GM19324 (cell line): ENCODE measurements around the gene DPPA3.
"Not testable (repeated sequence)": the region's sequence is repeated elsewhere in the genome, so short reads cannot be mapped to it uniquely, and the experiment has no call there.

ENCODE experiments used
- ATAC-seq: cut with Tn5 transposase; IDR thresholded peaks from one replicate; pipeline ENCODE4 v1.9.1; 2021; ENCODE audit warnings: mild to moderate bottlenecking, moderate library complexity; ENCODE audit not compliant: unreplicated experiment, low FRiP score

Gene DPPA3

DNA sequence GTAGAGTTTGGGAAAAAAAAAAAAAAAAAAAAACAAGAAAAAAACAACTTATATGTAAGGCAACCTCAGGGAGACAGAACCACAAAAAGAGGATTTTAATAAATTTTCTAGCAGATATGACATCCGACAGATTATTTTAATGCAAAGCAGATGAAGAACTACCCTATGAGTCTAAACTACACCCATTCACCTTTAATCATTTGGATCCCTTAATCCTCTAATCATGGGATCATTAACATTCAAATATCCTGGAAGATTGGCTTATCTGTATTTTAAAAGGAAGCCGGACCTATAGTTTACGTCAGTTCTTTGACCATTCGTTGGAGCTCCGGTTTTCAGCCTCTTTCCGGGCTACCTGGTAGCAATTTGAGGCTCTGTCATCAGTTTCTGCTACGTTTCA, at the start of gene DPPA3:
Gene DPPA3, plus strand, starts transcription at position 301 of the 400 bp plus-strand sequence. CDS start 138 bp downstream, outside the sequence.
- ATAC-seq, result no peak

DNA sequence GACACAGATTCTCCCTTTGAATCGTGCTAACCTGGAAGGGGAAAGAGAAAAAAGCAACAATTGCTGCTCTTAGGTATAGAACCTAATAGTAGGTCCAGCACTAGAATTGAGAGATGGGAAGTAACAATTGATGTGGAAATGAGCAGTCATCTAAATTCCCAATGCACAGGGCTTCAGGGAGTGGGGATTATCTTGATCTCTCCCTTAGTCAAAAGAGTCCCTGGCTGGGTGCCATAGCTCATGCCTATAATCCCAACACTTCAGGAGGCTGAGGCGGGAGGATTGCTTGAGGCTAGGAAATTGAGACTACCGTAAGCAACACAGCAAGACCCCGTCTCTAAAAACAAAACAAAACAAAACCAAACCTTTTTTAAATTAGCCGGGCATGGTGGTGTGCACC, 49.5 kb upstream of the DPPA3 start:
- no peak for ATAC-seq

DNA sequence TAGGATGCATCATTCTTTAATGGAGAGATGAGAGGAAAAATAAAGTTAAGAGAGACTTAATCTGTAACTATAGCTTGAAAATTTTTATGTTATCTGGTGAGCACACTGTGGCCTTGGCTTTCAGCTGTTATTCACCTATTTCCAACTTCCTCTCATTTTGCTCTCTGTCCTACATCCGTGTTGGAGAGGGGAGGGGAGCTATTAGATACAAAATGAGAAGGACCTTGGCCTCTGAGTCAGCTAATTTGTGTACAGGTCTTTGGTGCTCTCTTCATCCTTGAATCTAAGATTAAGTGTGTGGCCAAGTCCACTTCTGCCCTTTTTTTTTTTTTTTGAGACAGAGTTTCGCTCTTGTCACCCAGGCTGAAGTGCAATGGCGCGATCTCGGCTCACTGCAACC, 44.6 kb upstream of the DPPA3 start:
- no peak for ATAC-seq

DNA sequence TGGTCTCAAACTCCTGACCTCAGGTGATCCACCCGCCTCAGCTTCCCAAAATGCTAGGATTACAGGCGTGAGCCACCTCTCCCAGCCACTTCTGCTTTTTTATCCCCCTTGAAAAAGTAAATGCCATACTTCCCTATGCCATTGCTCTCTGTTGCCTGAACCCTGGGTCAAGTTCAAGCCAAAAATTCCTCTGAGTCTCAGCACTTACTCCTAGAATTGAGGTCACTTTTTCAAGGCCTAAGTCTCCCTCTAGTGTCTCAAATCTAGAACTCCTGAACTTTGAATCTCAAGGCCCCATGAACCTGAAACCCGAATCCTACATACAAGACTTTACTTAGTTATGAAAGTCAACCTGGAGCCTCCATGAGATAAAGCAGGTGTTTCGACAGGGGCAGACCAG, 44.1 kb upstream of the DPPA3 start:
- ATAC-seq, result no peak

DNA sequence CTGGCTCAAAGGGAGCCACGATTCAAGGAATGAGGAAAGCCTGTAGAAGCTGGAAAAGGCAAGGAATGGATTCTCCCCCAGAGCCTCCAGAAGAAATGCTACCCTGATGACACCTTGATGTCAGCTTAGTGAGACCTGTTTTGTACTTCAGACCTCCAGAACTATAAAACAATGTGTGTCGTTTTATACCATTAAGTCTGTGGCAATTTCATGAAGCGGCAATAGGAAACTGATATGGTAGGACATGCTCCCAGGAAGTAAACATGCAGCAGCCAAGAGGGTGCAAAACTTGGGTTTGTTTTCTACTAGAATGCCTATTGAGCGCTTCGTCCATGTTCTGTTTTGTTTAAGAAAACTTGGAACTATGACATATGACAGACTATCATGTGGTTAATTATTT, 43.1 kb upstream of the DPPA3 start:
- no peak for ATAC-seq

DNA sequence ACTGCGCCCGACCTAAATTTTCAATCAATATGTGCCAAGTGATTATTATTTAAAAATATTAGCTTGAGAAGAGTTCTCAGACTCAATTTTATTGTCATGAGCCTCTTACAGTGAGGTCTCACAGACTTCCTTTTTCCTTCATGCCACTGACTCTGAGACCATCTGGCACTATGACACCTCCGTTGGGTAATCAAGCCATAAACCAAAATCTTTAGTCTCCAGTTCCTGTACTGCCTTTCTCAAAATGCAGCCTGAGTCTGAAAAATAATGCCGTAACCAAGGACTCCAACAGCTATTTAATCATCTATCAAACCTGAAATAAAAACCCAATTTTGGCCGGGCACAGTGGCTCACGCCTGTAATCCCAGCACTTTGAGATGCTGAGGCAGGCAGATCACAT, 35.8 kb upstream of the DPPA3 start:
- ATAC-seq, result not testable (repeated sequence)

DNA sequence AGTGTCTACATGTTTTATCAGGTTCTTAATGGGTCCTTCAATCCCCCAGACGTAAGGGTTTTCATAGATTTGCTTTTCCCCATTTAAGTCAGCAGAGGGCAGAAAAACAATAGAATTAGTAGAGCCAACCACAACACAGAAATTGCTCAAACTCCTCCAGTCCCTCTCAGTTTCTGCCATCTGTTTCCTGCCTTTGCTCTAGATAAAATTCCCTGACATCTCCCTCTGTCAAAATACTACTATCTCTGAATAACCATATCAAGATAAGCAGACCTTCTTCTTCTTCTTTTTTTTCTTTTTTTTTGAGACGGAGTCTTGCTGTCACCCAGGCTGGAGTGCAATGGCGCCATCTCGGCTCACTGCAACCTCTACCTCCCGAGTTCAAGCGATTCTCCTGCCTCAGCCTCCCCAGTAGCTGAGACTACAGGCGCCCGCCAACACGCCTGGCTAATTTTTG, 33.8 kb upstream of the DPPA3 start:
- ATAC-seq, result not testable (repeated sequence)

DNA sequence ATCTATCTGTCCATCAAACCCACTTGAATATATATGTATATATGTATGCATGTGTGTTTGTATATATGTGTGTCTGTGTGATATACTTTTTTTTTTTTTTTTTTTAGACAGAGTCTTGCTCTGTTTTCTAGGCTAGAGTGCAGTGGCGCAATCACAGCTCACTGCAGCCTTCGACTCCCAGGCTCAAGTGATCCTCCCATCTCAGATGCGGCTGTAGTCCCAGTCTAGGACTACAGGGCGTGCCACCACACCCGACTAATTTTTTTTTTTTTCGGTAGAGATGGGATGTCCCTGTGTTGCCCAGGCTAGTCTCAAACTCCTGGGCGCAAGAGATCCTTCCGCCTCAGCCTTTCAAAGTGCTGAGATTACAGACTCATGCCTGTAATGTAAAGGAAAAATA, 32.5 kb upstream of the DPPA3 start:
- no peak for ATAC-seq

DNA sequence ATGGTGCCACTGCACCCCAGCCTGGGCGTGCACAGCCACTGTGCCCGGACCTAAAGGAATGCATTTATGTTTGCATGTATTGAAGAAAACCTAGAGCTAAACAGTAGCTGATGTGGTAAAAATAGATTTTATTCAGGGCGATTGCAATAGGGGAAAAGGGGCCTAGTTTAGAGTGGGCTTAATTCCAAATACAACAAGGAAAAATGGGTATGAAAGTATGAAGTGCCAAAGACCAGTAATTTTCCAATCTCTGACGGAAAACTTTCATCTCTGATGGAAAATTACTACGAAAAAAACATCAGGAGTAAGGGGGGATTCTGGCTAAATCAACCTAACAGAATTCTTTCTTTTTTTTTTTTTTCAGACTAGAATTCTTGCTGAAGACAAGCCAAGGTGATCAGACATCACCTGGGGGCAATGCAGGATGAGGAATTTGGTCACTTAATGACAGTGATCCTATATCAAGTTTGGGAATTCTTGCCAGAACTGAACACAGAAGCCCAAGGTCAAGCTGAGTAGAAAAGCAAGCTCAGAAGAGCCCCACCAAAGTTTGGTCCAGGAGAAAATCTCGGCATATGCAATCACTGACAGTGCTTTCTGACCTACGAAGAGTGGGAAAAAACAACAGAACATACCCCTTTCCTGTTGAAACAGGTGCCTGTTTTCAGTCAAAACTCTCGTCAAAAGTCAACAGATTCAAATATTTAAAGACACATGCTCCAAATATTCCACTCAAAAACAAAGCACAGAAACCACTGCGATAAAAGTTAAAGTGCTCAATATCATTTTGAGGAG, 31.8 kb upstream of the DPPA3 start:
- no peak for ATAC-seq

DNA sequence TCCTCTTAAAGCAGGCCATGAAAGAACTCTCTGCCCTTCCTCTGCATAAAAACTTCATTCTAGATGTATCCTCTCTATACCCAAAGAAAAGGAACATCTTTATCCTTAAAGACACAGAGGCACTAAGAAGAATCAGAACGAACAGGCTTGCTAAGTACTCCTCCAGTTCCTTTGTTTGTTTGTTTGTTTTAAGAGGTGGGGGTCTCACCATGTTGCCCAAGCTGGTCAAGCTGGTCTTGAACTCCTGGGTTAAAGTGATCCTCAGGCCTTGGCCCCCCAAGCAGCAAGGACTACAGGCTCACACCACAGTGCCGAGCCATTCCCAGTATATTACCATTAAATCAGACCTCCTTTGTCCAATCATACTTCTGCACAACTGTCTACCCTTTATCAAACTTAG, 29.7 kb upstream of the DPPA3 start:
- no peak for ATAC-seq

DNA sequence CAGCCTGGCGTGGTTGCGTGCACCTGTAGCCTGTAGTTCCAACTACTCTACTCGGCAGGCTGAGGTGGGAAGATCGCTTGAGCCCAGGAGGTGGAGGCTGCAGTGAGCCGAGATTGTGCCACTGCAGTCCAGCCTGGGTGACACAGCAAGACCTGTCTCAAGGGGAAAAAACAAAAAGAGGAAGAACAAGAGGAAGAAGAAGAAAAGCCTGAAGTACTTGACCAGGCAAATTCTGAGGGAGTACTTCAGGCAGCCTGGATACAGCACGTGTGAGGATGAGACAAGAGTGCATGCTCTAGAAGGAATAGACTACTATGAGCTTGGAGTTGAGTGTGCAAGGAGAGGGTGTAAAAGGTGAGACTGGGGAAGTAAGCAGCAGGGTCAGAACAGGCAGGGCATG, 17.4 kb upstream of the DPPA3 start:
- no peak for ATAC-seq

DNA sequence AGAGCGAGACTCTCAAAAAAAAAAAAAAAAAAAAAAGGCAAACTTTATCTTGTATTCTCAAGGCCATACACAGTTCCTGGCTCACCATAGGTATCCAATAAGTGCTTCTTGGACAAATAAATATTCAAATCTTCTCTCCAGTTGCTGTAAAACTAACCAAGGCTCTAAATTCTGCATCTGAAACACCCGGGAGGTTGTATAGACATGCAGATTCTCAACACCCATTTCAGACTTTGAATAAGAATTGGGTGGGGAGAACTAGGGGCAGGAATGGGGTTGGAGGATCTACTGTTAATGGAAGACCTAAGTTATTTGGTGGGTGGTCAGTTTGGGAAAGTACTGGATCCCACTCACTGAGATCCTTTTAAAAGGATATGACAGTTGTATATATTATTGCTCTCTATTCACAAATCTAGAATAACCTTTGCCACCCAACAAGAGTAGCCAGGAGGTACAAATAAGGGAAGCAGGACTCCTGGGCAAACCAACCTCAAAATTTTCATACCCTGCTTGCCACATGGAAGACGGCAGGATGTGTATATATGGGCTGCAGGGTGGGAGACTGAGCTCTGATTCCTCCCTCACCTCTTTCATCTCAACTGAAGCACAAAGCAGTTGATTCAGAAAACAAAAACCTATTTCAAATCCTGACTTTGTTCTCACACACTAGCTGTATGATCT, 16.5 kb upstream of the DPPA3 start:
- ATAC-seq, result no peak

DNA sequence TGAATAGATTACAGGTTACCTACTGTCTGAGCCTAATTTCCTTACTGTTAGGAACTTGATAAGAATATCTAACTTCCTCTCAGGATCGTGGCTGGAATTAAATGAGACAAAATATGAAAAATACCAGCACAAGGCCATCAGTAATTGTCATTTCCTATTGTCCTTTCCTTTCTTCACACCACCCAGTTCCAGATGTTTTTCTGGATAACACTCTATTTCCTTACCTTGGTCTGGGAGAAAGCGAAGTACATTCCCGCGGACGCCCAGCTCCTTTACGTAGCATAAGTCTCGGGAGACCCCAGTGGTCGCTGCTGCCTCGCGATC, 16.0 kb upstream of the DPPA3 start:
- no peak for ATAC-seq

DNA sequence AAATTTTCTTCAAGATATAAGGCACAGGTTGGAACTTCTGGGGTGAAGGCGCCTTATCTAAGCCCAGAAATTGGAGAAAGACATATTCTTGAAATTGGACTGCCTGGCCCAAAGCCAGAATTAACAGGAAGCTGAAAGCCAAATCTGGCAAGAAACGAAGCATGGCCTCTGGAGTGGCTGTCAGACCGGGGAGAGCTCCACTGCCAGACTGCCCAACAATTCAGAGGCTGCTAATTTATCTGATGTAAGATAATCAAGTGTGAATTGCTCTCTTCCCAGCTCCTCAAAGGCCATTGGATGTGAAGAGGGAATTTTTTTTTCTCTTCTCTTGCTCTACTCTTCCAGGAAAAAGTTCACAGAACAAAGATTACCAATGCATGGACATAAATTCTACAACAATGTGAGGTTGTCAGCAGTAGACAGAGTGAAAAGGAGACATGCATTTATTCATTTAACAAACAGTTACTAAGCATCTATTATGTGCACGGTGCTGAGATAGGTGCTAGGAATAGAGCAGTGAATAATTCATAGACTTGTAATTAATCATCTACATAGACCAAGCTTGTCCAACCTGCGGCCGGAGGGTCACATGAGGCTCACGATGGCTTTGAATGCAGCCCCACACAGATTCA, 15.6 kb upstream of the DPPA3 start, which contains the start of gene GDF3:
Gene GDF3, minus strand, starts transcription at position 210 of the 632 bp plus-strand sequence. Its CDS starts 47 bp downstream, at position 163.
- ATAC-seq, result no peak

DNA sequence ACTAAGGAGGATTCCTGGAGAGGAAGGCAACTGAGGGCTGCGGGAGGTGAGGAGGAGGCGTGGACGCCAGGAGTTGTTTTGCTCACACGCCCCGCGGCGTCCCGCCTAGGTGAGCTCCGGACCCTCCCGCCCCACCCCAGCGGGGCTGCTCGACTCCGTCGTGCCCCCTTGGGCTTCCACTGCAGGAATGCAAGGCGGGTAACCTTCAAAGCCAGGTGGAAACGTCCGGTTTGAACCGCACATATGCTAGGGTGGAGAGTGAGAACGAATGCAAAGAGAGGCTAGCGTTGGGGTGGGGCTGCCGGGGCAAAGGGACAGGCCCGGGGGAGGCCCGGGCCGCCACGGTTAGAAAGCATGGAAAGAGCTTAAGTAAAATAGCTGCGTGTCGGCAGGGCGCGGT, 5.4 kb upstream of the DPPA3 start:
- ATAC-seq, result no peak

DNA sequence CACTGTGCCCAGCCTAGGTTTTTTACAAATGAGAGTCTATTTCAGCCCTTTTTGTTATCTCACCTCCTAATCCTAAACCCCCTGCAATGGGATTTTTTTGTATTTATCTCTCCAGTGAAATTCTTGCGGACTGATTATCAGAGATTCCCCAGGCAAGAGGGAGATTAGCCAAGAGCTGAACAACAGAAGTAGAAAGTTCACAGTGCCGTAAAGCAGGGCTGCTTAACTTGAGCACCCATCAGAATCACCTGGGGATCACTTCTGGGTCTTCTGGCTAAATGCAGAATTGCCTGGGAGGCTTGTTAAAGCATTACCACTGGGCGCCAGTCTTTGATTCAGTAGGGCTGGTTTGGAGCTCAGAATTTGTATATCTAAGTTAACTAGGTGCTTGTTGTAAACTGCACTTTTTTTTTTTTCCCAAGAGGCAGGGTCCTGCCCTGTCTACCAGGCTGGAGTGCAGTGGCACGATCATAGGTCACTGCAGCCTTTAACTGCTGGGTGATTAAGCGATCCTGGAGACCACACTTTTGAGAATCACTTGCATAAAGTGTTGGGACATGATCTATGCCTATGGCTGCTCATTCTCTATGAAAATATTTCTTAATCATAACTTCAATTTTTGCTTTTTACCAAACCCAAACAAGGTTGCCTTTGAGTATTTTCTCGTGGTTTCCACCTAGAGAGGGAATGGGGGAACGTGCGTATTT, 1.1 kb upstream of the DPPA3 start:
- no peak for ATAC-seq

DNA sequence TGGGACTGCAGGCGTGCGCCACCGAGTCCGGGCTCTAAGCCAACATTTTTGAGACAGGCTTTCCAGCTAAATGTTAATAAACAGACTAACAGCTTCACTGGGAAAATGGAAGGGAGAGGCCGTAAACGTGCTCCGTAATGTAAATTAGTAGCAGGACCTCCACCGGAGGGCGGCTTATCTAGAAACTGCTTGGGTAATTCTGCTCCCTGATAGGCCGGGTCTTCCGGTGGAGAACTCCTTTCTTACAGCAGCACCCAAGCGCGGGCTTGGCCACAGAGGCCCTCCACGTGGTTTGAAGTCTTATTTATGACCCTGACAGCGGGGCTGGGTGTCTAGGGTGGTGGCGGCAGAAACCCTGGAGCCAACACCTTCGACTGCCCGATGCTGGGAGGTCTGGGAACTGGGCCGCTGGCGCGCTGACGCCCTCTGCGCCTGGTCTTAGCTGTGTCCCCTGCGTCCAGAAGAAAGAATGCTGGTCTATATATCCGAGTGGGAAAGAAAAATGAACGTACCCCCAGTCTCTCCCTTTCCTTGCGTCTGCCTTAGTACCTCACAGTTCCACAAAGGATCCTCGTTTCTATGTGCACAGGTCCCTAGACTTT, 1.7 kb downstream of the DPPA3 start:
- no peak for ATAC-seq

DNA sequence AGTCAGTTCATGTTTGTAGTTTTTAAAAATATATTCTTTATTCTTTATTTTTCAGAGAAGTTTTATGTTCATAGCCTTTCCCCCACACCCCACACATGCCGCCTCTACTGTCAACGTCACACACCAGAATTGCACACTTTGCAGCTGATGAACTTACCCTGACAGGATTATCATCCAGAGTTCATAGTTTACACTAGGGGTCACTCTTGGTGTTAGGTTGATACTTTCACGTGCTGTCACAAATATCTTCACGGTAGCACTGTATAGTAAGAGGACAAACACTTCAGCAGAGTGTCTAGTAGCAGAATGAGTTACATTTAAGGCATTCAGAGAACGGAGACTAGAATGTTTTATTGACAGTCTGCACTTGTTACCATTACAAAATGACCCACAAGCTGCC, 5.1 kb downstream of the DPPA3 start:
- no peak for ATAC-seq

DNA sequence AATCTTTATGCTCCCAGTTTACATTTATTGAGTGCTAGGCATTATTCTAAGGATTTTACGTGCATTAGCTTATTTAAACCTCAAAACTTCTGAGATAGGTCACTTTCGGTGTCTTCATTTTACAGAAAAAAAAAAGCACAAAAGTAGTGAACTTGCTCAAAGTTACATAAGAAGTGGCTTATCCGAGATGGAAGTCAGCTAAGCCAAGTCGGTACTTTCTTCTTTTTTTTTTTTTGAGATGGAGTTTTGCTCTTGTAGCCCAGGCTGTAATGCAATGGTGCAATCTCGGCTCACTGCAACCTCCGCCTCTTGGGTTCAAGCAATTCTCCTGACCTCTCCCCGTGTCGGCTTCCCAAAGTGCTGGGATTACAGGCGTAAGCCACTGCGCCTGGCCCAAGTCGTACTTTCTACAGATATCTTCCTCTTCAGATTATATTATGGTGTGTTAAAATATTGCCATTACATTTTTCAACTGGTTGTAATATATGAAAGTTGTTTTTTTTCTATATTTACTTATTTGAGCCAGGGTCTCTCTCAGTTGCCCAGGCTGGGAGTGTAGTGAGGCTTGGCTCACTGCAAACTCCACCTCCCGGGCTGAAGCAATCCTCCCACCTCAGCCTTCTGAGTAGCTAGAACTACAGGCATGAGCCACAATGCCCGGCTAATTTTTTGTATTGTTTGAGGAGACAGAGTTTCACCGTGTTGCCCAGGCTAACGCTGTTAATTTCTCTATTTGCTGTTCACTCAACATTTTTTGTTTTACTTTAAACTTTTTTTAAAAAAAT, 8.9 kb downstream of the DPPA3 start:
- no peak for ATAC-seq

DNA sequence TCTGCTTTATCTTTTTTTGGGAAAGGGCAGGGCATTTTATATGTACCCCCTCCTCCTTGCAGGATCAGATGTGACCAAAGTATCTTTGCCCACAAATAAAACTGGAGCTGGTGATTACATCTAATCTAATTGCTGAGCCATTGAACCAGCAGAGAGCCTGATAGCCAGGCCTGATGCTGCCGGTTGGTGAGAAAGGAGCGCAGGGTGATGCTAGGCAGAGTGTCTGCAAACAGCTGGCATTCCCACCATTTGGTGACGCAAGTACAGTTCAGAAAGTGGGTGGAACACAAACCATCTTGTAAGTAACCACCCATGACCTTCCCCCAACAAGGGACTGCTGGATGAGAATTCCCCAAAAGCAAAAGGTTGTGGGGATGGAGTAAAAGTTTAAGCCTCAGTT, 12.7 kb downstream of the DPPA3 start:
- no peak for ATAC-seq
